HL-60/S4 (cell line): Measurements from ENCODE around the gene NQO2.

Experiments used
- in situ Hi-C: fragments of 300-500 bp; cut with MboI; formaldehyde crosslinking; loops from 2 replicates; pipeline ENCODE4 v1.14.3; 2022; ENCODE audit warnings: low sequenced_read_pairs

The NQO2 gene, protein sequence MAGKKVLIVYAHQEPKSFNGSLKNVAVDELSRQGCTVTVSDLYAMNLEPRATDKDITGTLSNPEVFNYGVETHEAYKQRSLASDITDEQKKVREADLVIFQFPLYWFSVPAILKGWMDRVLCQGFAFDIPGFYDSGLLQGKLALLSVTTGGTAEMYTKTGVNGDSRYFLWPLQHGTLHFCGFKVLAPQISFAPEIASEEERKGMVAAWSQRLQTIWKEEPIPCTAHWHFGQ

DNA sequence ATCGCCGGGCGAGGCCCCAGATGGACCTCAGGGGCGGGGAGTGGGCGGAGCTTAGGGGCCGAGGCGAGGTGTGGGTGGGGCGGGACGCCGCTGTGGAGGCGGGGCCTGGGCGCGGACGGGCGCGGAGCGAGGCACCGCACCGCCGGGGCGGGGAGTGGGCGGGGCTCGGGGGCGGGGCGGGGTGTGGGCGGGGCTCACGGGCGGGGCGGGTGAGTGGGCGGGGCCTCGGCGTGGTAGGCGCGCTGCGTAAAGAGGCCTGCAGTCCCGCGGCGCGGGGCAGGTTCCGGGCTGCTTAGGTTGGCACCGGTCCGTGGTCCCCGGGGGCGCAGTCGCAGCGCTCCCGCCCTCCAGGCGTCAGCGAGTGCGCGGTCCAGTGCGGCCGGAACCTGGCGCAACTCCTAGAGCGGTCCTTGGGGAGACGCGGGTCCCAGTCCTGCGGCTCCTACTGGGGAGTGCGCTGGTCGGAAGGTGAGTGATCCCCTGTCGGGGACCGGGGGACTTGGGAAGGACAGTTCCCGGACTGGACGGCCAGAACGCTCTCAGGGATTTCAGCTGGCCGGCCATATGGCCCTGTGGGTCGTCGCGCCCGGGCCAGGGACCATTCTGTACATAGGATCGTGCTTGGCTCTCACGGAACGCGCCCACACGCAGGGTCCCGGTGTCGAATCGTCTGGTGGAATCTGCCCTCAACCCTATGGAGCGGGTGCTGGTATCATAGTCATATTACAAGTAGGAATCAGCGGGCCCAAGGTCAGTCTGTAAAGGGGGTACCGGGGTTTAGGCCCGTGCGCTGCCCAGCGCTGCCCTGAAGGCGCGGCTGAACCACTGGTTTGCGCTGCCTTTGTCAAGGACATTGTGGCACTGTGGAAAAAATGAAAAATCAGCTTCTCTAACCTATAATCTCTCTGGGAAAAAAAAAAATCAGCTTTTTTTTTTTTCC is at the start of gene NQO2:
Gene NQO2 (plus strand): TSS at position 277 of the 940 bp plus-strand sequence. CDS start 6,659 bp downstream, outside the sequence.
- in situ Hi-C loops: loop anchor here (10.0 to 25.0 kb wide), 3 partner anchors 55 to 737 kb away; partner anchors contain the start of gene PSMG4

- in situ Hi-C loops: no loop called here
These were observed 49.0 kb upstream of the NQO2 start for GRCh38 chr6:2950713-2951112.

DNA sequence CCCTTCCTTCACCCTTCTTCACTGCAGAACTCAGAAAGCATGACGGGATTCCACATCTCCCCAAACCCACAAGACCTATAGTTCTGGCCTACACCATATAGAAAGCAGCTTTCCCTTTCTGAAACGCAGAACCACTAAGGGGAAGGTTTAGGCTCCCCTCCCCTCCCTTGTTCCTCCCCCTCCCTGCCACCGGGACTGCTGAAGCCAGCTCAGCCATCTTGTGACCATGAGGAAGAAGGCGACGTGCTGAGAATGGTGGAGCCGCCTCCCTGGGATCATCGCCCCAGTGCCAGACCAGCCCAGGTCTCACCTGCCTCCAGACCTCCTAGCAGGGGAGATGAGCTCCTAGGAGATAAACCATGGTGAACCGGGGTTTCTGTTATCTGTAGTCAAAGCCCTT is 48.0 kb upstream of the NQO2 start:
- in situ Hi-C loops: no loop called here

- in situ Hi-C loops: no loop called here
These were observed 47.1 kb upstream of the NQO2 start for GRCh38 chr6:2952557-2953095.

DNA sequence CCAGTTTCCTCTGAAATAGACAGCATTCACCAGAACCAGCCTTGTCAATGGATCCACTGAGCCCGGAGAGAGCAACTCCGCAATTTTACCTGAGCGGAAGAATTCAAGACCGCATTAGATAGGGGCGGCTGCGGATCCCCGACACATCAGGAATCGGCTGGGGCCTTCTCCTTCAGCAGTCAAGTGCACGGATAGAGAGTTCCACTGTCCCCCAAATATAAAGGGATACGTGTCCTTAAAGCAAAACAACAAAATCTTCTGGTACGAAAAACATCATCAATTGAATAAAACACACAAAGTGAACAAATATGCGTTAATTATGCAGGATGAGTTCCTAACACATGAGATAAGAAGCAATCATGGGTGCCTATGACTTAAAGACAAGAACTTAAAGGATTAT is 46.6 kb upstream of the NQO2 start:
- in situ Hi-C loops: no loop called here

DNA sequence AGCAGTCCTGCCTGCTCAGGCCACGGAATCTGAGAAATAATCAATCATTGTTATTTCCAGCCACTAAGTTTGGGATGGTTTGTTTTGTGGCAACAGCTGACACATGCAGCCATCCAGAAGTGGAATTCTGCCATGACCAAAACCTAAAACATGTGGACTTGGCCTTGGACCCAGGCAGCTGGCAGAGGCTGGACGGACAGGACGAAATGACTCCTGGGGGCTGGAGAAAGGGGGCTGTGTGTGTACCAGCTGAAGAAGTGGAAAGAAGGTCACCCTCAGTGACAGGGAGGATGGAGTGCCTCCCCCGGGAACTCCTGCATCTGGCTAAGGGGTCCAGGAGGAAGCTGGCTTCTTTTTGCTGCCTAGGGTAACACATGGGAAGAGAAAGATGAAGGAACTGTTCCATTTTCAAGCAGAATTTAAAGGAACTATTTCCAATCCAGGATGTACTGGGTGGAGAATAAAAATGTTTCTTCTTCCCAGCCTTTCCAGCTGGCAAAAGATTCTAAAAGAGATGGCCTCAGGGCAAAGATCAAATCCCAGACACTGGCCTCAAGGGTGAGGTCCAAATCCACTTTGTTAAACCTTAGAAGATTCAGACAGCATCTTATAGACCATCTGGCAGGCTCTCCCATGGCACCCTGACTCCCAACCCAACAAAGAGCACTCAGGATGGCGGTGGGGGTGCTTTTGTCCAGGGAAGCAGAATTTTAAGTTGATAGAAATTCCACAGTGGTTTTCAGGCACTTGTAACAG is 42.6 kb upstream of the NQO2 start:
- in situ Hi-C loops: no loop called here

- in situ Hi-C loops: no loop called here
These were observed 41.9 kb upstream of the NQO2 start for GRCh38 chr6:2957696-2958330.

- in situ Hi-C loops: no loop called here
These were observed 41.4 kb upstream of the NQO2 start for GRCh38 chr6:2958331-2958711.

DNA sequence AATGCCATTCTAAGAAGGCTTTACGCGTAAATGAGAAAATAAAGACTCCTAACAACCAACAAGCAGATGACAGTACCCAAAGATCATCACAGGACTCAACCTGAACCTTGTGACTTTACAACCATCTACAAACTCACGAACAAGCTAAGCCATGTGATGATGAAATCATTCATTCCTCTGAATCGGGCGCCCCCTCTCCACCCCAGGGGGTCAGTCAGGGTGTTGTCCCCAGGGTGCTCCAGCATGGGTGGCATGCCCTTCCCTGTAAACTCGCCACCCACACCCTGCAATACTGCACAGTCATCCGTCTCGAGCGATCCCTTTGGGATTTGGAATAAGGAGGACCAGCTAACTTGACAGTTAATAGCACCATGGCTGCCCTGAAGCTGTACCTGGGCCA is 40.9 kb upstream of the NQO2 start:
- in situ Hi-C loops: no loop called here

DNA sequence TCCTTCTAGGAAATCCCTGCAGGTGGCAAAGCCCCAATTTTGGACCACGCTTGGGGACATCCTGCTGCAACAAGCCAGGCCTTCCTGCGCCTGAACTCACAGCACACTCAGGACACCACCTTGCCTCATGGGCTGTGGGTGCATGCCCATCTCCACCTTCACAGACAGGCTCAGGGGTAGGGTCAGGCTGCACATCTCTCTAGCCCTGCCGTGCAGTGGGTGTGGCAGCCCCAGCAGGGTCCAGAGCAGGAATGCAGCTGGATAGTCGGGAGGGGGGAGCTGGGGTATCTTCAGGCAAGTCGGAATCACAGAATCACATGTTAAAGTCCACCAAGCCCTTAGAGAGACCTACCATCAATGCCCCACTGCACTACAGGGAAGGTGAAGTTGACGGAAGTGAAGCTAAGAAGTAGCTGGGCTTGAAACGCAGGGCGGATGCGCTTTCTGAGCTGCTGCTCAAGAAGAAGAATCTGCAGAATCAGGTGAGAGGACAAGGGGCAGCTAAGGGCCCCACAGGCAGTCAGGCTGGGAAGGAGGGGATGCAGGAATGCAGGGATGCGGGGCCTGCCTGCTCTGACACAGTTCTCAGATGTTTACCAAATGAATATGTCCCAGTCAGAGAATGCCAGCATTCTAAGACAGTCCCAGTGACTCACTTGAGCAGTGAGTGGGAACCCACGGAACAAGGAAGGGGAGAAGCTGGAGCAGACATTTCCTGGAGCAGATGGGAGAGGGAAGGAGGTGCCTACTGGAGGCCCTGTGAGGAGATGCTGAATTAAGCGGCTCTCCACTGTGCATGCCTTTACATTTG is 39.6 kb upstream of the NQO2 start:
- in situ Hi-C loops: no loop called here

DNA sequence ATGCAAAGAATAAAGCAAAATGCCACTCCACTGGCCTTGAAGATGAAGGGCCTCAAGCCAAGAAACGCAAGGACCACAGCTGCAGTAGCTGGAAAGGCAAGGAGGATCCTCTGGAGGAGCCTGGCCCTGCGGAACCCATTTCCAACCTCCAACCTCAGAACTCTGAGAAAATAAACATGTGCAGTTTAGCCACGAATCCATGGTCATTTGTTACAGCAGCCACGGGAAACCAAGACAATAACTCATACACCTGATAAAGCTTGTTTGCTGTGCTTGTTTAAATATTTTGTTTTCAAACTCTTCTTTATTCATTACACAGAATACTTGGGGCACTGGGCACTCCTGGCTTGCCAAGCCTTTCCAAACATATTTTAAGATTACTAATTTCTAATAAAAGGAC is 38.8 kb upstream of the NQO2 start:
- in situ Hi-C loops: no loop called here

DNA sequence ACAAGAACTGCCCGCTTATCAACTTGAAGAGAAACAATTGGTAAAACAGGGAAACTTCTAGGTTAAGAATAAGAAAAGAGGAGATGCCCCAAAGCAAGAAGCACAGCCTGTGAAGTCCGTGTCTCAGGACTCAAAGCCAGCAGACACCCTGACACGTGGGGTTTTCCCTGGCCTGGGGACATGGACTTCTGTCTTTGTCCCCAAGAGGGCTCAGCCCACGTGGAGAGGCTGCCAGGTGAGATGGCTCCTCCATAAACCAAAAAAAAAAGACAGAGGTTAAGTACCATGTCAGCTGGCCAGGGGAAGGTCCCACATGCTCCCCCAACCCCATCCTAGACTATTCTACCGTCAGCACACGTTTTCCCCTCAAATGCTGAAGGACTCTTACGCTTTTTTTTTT is 38.2 kb upstream of the NQO2 start:
- in situ Hi-C loops: no loop called here

GRCh38 chr6:2962004-2962403 is 37.7 kb upstream of the NQO2 start:
- in situ Hi-C loops: no loop called here

DNA sequence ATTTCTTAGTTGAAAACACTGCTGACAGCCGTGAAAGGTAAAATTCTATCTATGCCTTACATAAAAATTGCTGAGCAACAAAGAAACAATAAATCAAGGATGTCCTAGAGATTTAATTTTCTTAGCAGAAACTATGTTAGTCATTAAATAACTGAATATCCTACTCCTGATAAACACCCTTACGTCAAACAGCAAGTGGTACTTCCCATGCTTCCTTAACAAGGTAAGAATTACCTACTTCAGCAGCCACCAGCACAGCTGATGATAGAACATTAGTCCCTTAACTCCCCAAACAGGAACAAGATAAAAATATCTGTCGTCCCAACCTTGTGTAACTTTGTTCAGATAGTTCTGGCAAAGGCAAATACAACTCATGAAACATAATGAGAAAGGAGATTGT is 37.1 kb upstream of the NQO2 start:
- in situ Hi-C loops: no loop called here

DNA sequence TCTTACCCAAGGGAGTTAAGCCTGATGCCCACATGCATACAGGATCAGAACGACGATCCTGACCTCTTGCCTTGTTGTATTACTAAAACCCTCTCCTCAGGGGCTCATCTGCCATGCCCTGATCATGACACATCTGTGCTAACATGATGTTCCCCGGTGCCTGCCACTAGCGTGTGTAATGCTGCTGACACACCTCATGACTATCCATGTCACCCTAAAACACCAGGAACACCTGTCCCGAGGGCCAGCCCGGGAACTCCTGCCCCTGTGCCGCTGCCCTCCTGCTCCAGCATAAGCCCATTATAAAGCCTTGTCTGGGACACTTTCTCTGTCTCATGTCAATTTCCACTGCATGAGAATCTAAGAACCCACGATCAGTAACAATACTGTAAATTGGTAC is 35.9 kb upstream of the NQO2 start:
- in situ Hi-C loops: no loop called here

- in situ Hi-C loops: no loop called here
These were observed 34.7 kb upstream of the NQO2 start for GRCh38 chr6:2964793-2965505.

DNA sequence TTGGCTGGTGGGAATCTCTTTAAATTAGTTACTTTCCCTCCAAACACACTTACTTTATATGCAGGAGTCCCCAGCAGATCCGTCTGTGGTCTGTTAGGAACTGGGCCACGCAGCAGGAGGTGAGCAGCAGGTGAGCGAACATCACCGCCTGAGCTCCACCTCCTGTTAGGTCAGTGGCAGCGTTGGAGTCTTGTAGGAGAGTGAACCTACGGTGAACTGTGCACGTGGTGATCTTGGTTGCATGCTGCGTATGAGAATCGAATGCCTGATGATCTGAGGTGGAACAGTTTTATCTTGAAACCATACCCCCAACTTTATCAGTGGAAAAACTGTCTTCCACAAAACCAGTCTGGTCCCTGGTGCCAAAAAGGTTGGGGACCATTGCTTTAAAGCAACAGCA is 33.3 kb upstream of the NQO2 start:
- in situ Hi-C loops: no loop called here

DNA sequence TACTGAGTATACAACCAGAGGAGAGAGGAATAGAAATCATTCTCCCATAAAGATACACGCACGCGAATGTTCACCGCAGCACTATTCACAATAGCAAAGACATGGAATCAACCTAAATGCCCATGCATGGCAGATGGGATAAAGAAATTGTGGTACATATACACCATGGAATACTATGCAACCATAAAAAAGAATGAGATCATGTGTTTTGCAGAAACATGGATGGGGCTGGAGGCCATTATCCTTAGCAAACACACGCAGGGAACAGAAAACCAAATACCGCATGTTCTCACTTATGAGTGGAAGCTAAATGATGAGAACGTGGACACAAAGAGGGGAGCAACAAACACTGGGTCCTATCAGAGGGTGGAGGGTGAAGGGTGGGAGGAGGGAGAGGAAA is 31.8 kb upstream of the NQO2 start:
- in situ Hi-C loops: no loop called here

GRCh38 chr6:2968600-2969135 is 31.0 kb upstream of the NQO2 start:
- in situ Hi-C loops: no loop called here
